ENCODE results near the gene GPHN.

Gene GPHN

DNA sequence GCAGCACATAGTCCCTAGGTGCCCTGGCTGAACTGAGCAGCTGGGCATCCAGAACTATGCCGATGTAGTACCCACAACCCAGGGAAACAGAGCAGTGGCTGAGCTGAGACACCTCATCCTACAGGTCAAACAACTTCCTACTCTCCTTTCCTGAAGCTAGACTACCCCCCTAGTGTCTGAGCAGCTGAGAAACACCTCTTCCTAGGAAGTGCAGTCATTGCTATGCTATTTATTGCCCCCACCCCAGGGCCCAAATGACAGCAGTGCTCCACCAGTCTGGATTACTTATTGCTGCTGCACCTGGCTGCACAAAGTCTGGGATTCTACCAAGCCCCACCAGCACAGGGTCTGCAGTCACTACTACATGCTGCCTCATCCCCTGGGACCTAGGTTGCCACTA is 664.6 kb downstream of the GPHN start:
- DNase-seq, result no peak

DNA sequence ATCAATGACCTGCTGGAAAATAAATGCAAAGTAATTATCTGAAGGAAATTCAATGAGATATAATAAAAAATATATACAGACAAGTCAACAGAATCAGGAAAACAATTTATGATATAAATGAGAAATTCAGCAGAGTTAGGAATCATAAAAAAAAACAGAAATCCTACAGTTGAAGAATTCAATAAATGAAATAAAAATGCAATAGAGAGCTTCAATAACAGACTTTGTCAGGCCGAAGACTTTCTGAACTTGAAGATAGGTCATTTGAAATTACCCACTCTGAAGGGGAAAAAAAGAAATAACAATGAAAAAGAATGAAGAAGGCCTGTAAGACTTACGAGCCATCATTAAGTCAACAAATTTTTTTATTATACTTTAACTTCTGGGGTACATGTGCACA is 665.8 kb downstream of the GPHN start:
- no peak for DNase-seq

DNA sequence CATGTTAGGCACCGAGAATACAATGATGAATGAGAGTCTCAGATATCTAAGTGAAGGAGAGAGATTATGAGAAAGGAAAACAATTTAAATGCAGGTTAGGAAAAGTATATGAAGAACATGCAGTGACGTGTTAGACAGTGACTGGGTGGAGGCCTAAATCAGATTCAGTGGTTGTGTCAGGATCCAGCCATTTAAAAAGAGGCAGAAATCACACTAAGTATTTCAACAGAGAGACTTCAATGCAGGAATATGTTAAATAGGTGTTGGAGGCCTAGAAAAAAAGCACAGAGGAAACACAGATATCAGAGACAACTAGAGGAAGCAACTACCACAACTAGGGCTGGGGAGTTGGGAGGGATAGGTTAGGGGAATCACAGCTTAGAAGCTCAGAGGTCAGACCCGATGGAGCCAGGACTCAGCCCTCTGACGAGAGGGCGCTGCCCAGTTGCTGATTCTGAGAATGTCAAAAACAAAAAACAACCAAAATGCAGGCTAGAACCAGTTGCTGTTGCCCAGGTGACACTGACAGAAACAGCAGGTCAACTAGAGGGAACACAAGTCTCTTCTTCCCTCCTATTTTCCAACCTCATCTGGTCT is 678.3 kb downstream of the GPHN start:
- no peak for DNase-seq

DNA sequence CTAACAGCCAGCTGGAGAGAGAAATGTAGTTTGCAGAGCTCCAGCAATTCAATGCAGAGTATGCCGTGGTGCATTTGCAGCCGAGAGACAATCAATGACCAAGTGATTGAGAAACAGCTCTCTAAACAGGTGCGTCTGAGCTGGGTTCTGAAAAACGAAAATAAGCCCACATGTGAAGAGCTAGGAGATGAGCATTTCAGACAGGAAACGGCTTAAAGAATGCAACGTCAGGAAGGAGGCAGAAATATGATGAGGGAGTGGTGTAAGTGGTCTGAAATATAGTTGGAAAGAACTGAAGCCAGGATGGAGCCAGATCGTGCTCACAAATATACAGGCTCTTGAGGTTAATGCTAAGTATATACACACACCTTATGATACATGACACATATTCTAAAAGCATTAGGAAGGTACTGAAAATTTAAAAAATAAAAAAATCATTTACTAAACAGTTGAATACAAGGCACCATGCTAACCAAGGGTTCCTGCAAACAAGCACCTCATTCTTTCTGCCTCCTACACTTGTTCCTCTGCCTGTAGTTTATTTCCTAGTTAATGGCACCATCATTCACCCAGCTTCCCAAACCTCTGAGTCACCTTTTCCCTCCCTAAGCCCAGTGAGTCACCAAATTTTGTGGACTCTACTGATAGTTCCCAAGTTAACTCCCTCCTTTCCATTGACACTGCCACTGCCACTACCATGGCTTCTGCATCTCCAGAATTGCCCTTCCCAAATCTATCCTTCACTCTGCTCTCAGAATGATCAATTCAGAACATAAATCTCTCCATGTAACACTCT is 679.0 kb downstream of the GPHN start:
- DNase-seq, result no peak

DNA sequence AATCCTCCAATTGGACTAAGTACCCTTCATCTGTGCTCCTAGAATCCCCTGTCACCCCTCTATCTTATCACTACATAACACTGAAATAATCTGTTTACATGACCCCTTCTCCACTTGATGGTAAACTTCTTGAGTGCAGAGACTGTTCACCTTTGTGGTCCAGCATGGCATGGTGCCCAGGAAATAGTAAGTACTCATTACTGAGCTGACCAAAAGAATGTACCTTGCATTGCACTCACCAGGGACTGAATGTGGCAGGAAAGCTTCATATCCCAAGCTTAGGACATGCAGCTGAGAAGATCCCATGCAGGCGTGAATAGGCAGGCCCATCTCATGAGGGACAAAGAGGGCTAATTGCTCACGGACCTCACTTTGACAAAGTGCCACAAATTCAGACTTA is 679.9 kb downstream of the GPHN start:
- DNase-seq, result no peak

DNA sequence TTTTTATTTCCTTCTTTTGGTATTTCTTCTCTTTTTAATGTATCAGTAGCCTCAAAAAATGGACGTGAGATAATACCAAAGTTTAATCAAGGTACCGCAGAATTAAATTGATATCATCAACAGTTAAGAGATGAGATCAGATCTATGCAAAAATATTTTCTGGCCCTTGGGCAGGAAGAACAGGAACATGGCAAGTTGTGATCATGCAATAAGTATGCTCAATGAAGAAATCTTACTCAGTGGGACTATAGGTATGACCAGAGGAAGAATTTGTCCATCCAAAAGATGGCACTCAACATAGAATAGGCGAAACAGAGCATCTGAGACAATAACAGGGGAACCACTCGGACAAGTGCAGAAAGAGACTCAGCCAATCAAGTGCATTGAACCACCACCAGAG is 680.4 kb downstream of the GPHN start:
- no peak for DNase-seq

DNA sequence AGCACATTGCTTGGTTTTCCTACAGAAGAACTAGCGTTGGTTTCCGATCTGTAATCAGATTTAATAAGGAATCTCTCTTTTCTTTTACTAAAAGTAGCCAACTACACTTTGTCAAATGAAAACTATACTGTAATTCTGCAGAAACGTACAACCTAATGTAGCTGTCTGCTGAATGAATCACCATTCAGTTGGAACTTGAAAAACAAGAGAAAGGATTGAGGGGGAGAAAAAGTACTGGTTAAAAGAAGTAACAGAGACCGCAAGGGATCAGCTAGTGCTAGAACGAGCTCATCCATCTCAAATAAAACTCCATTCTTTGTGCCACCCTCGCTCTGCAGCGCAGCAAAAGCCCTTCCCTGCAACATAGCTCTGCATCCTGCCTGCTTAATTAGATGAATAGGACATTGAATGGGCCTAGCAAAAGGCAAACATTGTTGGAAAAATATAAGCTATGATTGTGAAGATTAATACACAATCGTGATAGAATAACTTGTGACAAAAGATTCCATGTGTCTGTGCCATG is 683.9 kb downstream of the GPHN start:
- no peak for DNase-seq

DNA sequence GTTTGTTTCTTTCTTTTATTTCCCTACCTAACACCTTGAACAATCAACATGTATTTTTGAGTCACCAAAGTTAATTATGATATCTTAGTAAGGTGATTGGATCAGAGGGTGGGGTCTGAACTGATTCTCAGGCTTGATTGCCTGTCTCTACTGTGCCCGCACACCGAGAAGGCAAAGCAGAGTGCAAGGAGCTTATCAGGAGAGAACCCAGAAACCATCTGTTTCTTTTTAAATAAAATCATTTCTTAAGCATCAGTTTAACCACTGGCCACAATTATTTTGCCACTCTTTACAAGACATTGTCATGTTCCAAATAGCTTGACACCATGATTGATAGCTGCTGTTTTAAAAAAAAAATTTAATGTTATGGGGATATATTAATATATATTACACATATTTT is 684.4 kb downstream of the GPHN start:
- no peak for DNase-seq

DNA sequence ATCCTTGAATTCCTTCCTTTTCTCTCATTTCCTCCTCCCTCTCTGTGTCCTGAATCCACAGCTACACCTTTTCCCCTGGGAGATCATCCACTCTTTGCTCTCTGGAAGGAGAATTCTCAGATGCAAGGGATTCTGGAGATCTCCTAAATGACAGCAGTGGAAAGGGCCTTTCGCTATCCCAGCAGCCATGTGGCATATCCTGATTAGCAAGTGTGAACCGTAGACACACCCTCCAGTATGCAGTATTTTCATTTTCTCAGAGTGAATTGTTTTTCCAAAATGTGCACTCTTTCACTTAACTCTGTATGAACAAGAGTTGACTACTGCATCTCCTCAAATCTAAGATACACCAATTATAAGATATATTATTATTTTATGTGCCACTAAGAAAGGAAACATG is 687.3 kb downstream of the GPHN start:
- DNase-seq, result no peak

DNA sequence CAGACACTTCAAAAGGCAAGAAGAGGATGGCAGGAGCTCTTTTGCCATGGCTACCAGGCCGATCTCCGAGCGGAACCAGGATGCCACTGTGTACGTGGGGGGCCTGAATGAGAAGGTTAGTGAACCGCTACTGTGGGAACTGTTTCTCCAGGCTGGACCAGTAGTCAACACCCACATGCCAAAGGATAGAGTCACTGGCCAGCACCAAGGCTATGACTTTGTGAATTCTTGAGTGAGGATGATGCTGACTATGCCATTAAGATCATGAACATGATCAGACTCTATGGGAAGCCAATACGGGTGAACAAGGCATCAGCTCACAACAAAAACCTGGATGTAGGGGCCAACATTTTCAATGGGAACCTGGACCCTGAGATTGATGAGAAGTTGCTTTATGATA is 691.1 kb downstream of the GPHN start:
- DNase-seq, result no peak

DNA sequence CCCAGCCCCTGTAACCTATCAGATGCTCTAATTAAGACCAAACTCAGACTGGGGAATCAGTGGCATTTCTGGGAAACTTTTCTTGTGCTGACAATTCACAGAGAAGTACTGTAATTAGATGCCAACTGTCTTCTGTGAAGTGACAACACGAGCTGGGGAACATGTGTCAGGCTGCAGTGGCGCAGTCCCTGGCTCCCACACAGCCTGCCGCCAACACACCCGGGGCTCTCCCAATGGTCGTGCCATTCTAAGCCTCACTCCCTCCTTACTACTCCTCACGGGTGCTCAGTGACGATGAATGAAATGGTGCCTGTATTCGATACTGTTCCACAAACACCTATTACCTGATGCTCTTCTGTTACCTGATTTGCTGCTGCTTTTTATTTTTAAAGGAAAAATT is 699.9 kb downstream of the GPHN start:
- no peak for DNase-seq

DNA sequence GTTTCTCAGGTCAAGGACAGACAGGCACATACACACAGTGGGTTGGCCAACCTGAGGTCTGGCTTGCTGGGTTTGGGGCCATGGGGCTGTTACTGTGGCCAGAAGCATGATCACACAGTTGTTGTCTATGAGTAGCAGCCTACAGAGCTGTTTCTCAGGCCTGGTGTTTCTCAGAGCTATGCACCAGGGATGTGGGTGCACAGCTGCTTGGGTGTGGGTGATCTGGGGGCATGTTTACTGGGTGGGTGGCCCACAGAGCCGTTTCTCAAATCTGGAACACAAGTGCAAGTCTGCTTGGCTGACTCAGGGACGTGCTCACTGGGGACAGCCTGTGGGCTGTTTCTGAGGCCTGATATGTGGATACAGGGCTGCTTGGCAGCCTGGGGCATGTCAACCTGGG is 710.2 kb downstream of the GPHN start:
- DNase-seq, result no peak

DNA sequence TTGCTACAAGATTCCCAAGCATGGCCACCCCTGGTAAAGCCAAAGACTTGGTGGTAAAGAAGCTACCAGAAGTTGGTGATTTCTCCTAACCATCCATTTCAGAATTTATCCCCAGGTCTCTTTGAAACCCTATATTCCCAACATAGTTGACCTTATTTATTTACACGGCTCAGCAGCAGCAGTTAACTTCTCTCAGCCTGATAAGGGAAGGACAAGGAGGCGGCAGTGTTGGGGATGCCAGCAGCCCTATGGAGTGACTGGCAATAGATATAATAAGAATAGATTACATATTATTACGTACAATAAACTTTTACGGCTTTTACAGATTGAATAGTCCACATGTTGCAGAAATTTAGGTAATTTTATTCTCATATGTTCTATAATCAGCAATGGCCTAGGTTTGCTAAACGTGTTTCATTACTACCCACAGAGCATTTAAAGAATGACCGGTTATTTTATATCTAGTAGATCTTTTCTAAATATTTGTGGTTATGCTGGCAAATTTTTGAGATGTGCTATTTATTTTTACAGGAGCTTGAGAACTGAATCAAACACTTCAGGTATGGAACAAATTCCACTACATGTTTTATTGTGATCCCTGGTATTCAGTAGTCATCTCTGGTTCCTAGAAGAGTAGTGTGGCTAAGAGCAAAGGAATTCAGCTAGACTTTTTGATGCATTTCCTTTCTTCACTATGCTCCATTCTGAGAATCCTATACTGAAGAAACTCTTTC is 713.5 kb downstream of the GPHN start:
- no peak for DNase-seq

DNA sequence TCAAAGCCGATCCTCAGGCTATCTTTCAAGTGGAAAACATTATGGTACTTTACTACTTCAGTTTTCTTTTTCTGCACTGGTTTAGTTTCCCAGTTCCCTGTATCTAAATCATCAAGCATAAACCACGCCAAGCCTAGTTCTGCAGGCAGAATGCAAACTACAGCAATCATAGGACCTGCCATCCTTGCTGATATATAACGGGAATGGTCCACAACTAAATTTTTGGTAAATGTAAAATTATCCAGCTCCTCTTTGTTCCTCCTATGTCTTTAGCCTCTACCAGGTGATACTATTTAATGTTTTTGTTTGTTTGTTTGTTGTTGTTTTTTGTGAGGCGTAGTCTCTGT is 714.0 kb downstream of the GPHN start:
- no peak for DNase-seq

DNA sequence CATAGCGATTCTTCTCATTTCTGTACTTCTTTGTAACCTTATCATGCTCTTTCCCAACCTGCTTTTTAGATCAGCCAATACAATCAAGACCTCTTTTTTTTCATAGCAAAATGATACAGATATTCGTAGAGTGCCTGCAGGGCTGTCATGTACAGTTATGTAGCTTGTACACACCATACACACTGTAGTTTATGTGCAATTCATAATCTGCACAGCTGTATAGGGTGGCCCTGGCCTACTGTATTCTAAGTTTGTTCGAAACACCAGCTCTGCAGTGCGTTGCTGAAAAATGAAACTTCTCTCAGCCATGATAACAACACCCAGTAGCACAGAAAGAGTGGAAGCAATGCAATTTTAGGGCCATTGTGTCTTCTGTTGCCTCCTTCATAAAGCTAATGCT is 717.6 kb downstream of the GPHN start:
- DNase-seq, result no peak

DNA sequence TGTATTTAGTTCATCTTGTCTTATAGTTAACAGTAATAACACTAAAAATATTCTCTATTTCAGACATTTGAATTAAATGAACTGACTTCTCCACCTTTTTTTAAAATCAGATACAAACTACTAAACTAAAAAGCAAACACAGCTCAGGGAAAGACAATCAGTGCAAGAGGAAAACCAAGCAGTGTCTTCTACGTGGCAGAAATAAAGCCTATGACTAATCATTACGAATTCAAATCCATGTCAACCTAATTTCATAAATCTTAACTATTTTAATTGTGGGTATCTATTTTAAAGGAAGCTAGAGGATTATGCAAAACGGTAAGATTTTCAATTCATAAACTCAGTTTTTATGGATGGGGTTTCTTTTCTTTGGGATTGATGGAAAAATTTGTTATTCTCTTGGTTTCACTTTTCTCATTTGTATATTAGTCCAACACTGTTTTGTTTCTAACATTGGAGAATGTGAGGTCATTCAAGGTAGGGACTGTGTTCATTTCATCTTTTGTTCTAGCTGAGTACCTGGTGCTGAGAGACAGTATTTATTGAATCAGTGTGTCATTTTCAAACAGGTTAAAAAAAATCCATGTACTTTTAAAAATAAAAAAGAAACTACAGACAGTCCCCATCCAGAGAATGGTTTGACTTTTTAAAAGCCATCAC is 720.5 kb downstream of the GPHN start:
- DNase-seq, result no peak

Data from activated gamma-delta T cell treated with Interleukin-2 at 50 U/mL for 16 hours (primary cell).